ENCODE results near the gene TBC1D22A.

The TBC1D22A gene

DNA sequence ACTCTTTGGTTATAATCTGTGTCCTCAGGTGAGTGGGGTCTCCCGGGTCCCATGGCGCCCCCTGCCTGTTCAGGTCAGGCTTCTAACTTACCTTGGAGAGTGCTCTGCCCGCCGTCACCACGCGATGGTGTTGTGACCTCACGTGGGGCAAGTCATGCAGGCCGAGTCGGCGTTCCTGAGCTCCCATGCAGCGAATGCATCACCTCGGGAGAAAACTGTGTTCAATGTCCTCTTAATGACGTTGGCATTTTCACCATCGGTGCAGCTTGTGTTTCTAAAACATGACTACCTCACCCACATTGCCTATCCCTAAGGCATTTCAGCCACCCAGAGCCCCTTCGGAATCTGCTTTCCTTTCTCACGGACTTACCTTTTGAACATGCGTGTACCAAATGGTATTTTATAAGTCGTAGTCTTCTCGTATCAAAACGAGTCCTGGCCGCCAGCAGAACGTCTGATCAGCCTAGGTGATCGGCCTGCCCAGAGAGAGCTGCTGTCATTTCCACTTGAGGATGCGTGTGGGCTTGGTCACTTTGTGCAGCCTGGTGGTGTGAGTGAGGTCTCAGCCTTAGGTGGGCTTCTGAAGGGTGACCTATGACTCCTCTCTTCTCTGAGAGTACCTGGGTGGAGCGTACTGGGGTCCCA, 64.8 kb downstream of the TBC1D22A start:
- no peak overlapping the region for H3K4me3 ChIP-seq (ENCODE audit: low read length)
- no peaks in the 10 kb centered on the region for H3K27me3 ChIP-seq (ENCODE audit: control insufficient read depth, insufficient read depth, low read length)
- H3K9ac ChIP-seq (ENCODE audit: low read depth, low read length) = no peak overlapping the region
- H3K36me3 ChIP-seq (ENCODE audit: insufficient read depth, low read length) = no peaks in the 10 kb centered on the region
- no peak overlapping the region for H3K4me2 ChIP-seq (ENCODE audit: low read length)
- peaks cover 30% of the 10 kb centered on the region for H3K4me1 ChIP-seq (ENCODE audit: control insufficient read depth, insufficient read depth, low read length)
- no peaks in the 10 kb centered on the region for H3K9me3 ChIP-seq (replicated peaks; ENCODE audit: low read length)

DNA sequence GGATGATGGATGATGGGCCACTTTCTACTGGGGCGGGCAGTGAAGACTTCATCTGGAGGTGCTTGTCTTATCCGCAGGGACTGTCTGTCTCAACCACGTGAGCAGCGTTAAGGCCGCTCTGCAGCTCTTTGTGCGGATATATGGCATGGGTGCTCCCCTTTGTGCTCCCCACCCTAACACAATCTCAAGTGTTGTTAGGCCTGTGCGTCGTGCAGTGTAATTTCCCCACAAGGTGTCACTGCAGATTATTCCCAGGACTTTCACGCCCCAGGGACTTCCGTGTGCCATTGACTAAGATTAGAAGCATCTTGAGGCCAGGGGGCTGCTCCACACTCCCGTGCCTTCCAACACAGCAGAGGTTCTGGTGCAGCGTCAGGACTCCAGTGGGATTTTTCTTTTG, 65.3 kb downstream of the TBC1D22A start:
- Histone ChIP-seq H3K9me3 (replicated peaks; ENCODE audit: low read length) (no peaks in the 10 kb centered on the region), H3K4me1 (ENCODE audit: control insufficient read depth, insufficient read depth, low read length) (peaks cover 30% of the 10 kb centered on the region), H3K4me3 (ENCODE audit: low read length) (no peak overlapping the region), H3K27me3 (ENCODE audit: control insufficient read depth, insufficient read depth, low read length) (no peaks in the 10 kb centered on the region), H3K36me3 (ENCODE audit: insufficient read depth, low read length) (no peaks in the 10 kb centered on the region), H3K4me2 (ENCODE audit: low read length) (no peak overlapping the region), H3K9ac (ENCODE audit: low read depth, low read length) (no peak overlapping the region)

GRCh38 chr22:46828323-46828900, 66.0 kb downstream of the TBC1D22A start:
- H3K36me3 ChIP-seq (ENCODE audit: insufficient read depth, low read length) = no peaks in the 10 kb centered on the region
- no peak overlapping the region for H3K4me3 ChIP-seq (ENCODE audit: low read length)
- H3K9ac ChIP-seq (ENCODE audit: low read depth, low read length) = no peak overlapping the region
- no peaks in the 10 kb centered on the region for H3K9me3 ChIP-seq (replicated peaks; ENCODE audit: low read length)
- H3K4me2 ChIP-seq (ENCODE audit: low read length) = no peak overlapping the region
- peaks cover 30% of the 10 kb centered on the region for H3K4me1 ChIP-seq (ENCODE audit: control insufficient read depth, insufficient read depth, low read length)
- no peaks in the 10 kb centered on the region for H3K27me3 ChIP-seq (ENCODE audit: control insufficient read depth, insufficient read depth, low read length)

GRCh38 chr22:46829117-46829891, 66.9 kb downstream of the TBC1D22A start:
- H3K4me3 ChIP-seq (ENCODE audit: low read length) = peak overlapping the region; percentile 46
- H3K9ac ChIP-seq (ENCODE audit: low read depth, low read length) = peak overlapping the region; percentile 74
- H3K4me2 ChIP-seq (ENCODE audit: low read length) = peak overlapping the region; percentile 72
- H3K9me3 ChIP-seq (replicated peaks; ENCODE audit: low read length) = no peaks in the 10 kb centered on the region
- H3K27me3 ChIP-seq (ENCODE audit: control insufficient read depth, insufficient read depth, low read length) = no peaks in the 10 kb centered on the region
- H3K4me1 ChIP-seq (ENCODE audit: control insufficient read depth, insufficient read depth, low read length) = peaks cover 30% of the 10 kb centered on the region
- H3K36me3 ChIP-seq (ENCODE audit: insufficient read depth, low read length) = peaks cover under 1% of the 10 kb centered on the region

DNA sequence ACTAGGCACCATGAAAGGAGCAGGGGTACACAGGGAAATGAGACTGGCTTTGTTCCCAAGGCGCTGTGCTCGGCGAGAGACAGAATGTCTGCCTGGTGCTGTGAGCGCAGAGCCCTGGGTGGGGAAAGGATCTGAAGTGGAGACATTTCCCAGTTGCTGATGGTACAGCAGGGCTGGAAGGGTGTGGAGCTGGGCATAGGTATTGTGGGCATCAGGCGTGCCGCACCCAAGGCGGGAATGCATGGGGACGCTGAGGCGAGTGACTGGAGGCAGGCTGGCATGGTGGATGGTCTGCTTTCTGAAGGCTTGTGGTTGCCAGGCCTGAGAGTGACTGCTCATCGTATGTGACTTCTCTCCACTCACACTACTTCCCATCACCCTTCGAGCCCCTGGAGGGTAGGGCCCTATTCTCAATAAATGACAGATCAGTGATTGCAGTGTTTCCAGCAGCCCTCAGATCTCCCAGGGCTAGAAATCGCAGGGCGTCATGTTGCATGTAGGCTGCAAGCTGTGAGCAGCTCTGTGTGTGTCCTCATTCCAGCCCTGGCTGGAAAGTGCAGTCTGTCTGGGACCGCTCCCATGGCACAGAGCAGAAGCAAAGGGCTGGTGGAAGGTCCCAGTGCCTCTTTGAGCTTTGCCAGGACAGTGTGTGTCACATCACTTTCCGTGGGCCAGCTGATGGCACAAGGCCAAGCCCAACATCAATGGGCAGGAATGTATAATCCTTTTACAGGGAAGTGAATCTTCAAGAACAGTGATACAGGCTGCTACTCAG, 67.7 kb downstream of the TBC1D22A start:
- Histone ChIP-seq H3K4me3 (ENCODE audit: low read length) (peak overlapping the region; percentile 46), H3K9me3 (replicated peaks; ENCODE audit: low read length) (no peaks in the 10 kb centered on the region), H3K4me1 (ENCODE audit: control insufficient read depth, insufficient read depth, low read length) (peaks cover 30% of the 10 kb centered on the region), H3K36me3 (ENCODE audit: insufficient read depth, low read length) (peaks cover 7% of the 10 kb centered on the region), H3K4me2 (ENCODE audit: low read length) (peak overlapping the region; percentile 72), H3K9ac (ENCODE audit: low read depth, low read length) (peak overlapping the region; percentile 74), H3K27me3 (ENCODE audit: control insufficient read depth, insufficient read depth, low read length) (no peaks in the 10 kb centered on the region)

- H3K9me3 ChIP-seq (replicated peaks; ENCODE audit: low read length) = peaks cover 6% of the 10 kb centered on the region
- H3K36me3 ChIP-seq (ENCODE audit: insufficient read depth, low read length) = peaks cover 13% of the 10 kb centered on the region
- peaks cover 30% of the 10 kb centered on the region for H3K4me1 ChIP-seq (ENCODE audit: control insufficient read depth, insufficient read depth, low read length)
- H3K4me3 ChIP-seq (ENCODE audit: low read length) = peak overlapping the region; percentile 31
- H3K4me2 ChIP-seq (ENCODE audit: low read length) = peak overlapping the region; percentile 72
- H3K9ac ChIP-seq (ENCODE audit: low read depth, low read length) = peak overlapping the region; percentile 74
- H3K27me3 ChIP-seq (ENCODE audit: control insufficient read depth, insufficient read depth, low read length) = no peaks in the 10 kb centered on the region
Observed at GRCh38 chr22:46830841-46831240, 68.4 kb downstream of the TBC1D22A start.

DNA sequence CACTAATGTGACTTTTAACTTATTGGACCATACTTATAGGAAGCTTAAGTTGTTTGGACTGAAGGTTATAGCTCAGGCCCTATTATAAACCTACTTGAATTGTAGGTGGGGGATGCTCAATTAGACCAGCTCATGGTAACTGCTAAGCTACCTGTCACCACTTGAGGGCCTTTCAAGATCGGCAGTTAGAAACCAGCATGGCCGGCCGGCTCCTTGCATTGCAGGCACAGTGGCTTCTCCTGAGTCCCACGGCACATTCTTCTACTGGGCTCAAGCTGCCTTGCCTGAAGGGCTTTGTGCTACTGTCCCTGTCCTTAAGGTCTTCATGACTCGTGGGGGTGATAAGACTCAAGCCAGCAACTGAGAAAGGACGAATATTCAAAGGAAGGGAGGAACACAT, 70.8 kb downstream of the TBC1D22A start:
- Histone ChIP-seq H3K27me3 (ENCODE audit: control insufficient read depth, insufficient read depth, low read length) (no peaks in the 10 kb centered on the region), H3K4me2 (ENCODE audit: low read length) (no peak overlapping the region), H3K4me1 (ENCODE audit: control insufficient read depth, insufficient read depth, low read length) (peaks cover 30% of the 10 kb centered on the region), H3K9me3 (replicated peaks; ENCODE audit: low read length) (peaks cover 6% of the 10 kb centered on the region), H3K9ac (ENCODE audit: low read depth, low read length) (no peak overlapping the region), H3K4me3 (ENCODE audit: low read length) (no peak overlapping the region), H3K36me3 (ENCODE audit: insufficient read depth, low read length) (peaks cover 14% of the 10 kb centered on the region)

DNA sequence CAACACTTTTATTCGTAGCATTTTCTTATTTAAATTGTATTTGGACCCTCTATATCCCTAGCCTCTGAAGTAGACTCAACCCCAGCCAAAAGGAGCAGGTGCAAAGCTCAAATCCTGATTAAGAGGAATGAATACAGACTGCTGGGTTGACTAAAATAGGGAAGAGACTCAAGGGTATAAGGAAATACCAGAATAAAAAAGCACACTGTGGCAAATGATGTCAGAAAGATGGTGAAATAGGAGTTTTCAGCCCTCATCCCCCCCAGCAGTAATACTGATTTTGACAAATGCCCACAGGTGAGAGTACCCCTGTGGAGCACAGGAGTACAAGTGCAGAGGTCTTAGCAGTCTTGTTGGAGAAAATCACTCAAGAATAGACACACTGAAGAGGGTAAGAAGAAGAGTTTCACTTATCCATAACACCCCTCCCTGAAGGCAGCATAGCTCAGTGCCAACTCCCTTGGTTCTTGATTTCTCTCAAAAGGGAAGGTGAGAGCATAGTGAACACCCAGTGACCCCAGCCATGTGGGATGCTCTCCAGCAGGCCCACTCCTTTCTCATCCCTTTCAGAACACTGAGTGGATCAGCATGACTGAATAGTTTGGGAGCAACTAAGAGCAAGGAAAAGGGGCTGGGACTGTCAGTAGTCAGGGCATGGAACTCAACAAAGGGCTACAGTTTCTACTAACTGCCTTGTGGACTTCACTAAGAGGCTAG, 71.7 kb downstream of the TBC1D22A start:
- peaks cover 14% of the 10 kb centered on the region for H3K36me3 ChIP-seq (ENCODE audit: insufficient read depth, low read length)
- no peaks in the 10 kb centered on the region for H3K27me3 ChIP-seq (ENCODE audit: control insufficient read depth, insufficient read depth, low read length)
- H3K4me3 ChIP-seq (ENCODE audit: low read length) = no peak overlapping the region
- peaks cover 21% of the 10 kb centered on the region for H3K4me1 ChIP-seq (ENCODE audit: control insufficient read depth, insufficient read depth, low read length)
- no peak overlapping the region for H3K4me2 ChIP-seq (ENCODE audit: low read length)
- H3K9ac ChIP-seq (ENCODE audit: low read depth, low read length) = no peak overlapping the region
- peaks cover 6% of the 10 kb centered on the region for H3K9me3 ChIP-seq (replicated peaks; ENCODE audit: low read length)

GRCh38 chr22:46835288-46835687, 72.8 kb downstream of the TBC1D22A start:
- Histone ChIP-seq H3K9ac (ENCODE audit: low read depth, low read length) (no peak overlapping the region), H3K4me3 (ENCODE audit: low read length) (no peak overlapping the region), H3K36me3 (ENCODE audit: insufficient read depth, low read length) (peaks cover 14% of the 10 kb centered on the region), H3K9me3 (replicated peaks; ENCODE audit: low read length) (peaks cover 6% of the 10 kb centered on the region), H3K27me3 (ENCODE audit: control insufficient read depth, insufficient read depth, low read length) (no peaks in the 10 kb centered on the region), H3K4me2 (ENCODE audit: low read length) (no peak overlapping the region), H3K4me1 (ENCODE audit: control insufficient read depth, insufficient read depth, low read length) (peaks cover 11% of the 10 kb centered on the region)

- no peak overlapping the region for H3K4me3 ChIP-seq (ENCODE audit: low read length)
- peaks cover 6% of the 10 kb centered on the region for H3K9me3 ChIP-seq (replicated peaks; ENCODE audit: low read length)
- H3K27me3 ChIP-seq (ENCODE audit: control insufficient read depth, insufficient read depth, low read length) = no peaks in the 10 kb centered on the region
- H3K4me2 ChIP-seq (ENCODE audit: low read length) = no peak overlapping the region
- H3K9ac ChIP-seq (ENCODE audit: low read depth, low read length) = no peak overlapping the region
- peaks cover 14% of the 10 kb centered on the region for H3K36me3 ChIP-seq (ENCODE audit: insufficient read depth, low read length)
- peaks cover 7% of the 10 kb centered on the region for H3K4me1 ChIP-seq (ENCODE audit: control insufficient read depth, insufficient read depth, low read length)
Observed at GRCh38 chr22:46835693-46836092, 73.2 kb downstream of the TBC1D22A start.

DNA sequence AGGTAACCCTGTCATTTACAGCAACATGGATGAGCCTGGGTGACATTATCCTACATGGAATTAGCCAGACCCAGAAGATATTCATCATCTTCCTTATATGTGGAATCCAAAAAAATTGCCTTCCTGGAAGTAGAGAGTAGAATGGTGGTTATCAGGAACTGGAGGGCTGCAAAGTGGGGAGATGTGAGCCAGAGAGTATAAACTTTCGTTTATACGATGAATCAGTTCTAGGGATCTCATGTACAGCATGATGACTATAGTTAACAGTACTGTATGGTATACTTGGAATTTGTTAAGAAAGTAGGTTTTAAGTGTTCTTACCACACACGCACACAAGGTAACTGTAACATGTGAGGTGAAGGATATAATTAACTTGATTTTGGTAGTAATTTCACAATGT, 79.1 kb downstream of the TBC1D22A start:
- H3K4me2 ChIP-seq (ENCODE audit: low read length) = no peak overlapping the region
- H3K9ac ChIP-seq (ENCODE audit: low read depth, low read length) = no peak overlapping the region
- H3K9me3 ChIP-seq (replicated peaks; ENCODE audit: low read length) = no peaks in the 10 kb centered on the region
- H3K4me1 ChIP-seq (ENCODE audit: control insufficient read depth, insufficient read depth, low read length) = peaks cover 46% of the 10 kb centered on the region
- no peaks in the 10 kb centered on the region for H3K27me3 ChIP-seq (ENCODE audit: control insufficient read depth, insufficient read depth, low read length)
- no peak overlapping the region for H3K4me3 ChIP-seq (ENCODE audit: low read length)
- H3K36me3 ChIP-seq (ENCODE audit: insufficient read depth, low read length) = no peaks in the 10 kb centered on the region
